Activated naive CD8-positive, alpha-beta T cell treated with anti-CD3 and anti-CD28 coated beads, Interleukin-2, amount 50 U/mL, for 16 hours (primary cell): ENCODE results near the gene ITPRIP.

Experiments
- DNase-seq: peaks from one replicate; pipeline ENCODE4 v3.0.0-alpha.2; 2020; ENCODE audit warnings: low read depth, low spot score

Gene ITPRIP

DNA sequence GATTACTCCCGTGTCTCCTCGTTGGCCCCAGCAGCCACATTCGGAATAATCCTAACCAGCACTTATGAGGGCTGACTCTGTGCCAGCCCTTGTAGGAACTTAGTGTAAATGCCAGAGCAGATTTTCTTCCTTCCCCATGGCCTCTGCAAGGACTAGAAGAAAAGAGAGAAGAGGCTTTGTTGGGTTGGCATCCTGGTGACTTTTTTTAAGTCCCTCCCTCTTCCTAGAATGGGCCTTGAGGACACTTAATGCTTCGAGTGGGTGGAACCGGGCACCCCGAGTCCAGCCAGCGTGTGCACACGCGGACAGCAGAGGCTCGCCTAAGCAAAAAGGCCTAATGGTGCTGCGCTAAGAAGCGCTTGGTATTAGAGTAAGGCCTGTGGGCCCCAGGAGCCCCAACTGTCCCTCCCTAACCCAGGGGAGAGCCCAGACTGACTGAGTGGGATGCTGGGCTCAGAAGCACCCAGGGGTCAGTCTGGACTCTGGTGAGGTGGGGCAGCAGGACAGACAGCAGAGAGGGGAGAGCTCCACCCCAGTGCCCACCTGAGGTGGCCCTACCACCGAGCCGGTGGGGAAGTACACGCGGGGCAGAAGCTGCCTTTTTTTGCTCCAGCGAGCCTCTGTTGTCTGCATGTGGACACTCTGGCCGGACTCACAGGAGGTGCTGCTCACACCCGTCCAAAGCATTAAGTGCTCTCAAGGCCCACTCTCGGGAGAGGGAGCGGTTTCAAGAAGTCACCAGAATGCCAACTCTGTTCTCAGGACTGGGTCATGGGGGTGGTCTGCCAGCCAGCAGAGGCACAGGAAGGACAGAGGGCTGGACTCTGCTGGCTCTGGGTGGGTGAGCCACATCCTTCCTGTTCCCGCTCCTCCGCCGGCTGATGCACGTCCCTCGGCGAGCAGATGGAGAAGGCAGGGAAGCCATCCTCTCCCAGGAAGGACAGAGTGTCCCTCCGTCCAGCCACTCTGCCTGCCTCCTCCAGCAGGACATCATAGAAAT is 12.5 kb downstream of the ITPRIP start:
- no peak for DNase-seq

DNA sequence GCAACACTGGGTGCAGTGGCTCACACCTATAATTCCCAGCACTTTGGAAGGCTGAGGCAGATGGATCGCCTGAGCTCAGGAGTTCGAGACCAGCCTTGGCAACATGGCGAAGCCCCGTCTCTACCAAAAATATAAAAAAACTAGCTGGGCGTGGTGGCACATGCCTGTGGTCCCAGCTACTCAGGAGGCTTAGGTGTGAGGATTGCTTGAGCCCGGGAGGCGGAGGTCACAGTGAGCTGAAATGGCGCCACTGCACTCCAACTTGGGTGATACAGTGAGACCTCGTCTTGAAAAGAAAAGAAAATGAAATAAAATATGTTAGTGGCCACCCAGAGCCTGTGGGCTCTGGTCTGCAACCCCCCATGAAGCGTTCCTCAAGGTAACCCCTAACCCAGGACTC is 13.3 kb downstream of the ITPRIP start:
- DNase-seq: no peak

DNA sequence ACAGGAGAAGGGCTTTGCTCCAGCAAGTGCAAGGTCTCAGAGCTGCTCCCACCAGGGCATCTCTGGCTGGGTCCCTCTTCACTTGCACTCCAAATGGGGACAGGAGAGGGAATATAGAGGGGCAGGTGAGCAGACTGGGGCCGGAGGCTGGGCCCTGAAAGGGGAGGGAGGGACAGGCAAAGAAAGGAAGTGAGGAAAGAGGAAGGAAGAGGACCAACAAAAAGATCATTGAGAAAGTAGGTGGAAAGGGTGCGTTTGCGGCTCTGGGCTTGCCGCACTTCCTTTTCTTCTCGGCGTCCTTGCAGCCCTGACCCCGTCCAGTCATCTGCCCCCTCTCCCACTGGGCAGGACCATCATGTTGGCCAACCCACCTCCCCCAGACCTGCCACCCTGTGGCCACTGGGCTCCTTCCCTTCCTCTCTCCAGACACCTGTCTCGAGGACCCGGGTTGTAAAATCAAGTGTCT is 14.0 kb downstream of the ITPRIP start:
- no peak for DNase-seq

DNA sequence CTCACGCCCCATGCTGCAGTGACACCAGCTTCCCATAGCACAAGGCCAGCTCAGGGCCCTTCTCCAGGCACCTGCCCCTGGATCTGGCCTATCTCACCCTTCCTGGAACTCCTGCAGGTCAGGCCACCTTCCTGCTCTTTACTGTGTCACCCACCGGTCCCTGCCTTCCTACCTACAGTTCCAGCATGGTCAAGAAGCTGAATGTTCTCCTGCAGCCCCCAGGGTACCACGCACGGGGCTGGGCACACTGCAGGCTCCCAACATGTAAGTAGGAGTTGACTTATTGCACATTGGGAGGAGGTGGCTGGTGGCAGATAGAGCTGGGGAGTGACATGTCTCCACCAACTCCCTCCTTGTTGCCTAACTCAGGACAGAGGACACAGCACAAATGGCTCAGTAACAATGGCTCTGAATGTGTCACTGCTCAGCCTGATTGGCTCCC is 14.5 kb downstream of the ITPRIP start:
- no peak for DNase-seq

DNA sequence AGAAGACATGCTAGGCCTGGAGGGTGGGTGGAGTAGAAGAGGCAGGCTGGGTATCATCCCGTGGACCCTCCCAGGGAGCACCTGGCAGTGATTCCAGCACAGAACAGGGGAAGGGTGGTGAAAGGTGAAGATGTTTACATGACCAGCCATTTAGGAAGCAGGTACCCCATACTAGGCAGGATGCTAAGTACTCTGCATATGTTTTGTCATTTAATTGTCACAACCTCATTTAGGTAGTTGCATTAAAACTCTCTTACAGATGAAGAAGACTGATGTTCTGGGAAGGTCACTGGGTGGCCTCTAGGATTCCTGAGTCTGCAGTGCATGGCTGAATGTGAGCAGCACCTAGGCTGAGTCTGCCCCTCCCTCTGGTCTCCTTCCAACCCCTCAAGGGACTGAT is 15.2 kb downstream of the ITPRIP start:
- no peak for DNase-seq

DNA sequence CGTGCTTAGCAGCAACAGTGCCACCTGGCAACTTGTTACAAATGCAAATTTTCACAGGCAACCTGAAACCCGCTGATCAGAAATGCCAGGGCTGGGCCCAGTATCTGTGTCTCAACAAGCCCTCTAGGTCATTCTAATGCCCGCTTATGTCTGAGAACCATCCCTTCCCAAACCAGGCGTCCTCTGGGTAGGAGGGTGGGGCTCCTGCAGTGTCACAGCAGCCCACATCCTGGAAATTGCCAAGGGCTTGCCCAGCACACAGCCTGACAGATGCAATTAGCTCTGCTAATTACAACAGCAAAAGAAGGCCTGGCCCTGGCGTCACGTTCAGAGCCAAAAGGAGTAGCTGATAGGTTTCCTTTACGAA is 15.9 kb downstream of the ITPRIP start:
- DNase-seq: no peak

DNA sequence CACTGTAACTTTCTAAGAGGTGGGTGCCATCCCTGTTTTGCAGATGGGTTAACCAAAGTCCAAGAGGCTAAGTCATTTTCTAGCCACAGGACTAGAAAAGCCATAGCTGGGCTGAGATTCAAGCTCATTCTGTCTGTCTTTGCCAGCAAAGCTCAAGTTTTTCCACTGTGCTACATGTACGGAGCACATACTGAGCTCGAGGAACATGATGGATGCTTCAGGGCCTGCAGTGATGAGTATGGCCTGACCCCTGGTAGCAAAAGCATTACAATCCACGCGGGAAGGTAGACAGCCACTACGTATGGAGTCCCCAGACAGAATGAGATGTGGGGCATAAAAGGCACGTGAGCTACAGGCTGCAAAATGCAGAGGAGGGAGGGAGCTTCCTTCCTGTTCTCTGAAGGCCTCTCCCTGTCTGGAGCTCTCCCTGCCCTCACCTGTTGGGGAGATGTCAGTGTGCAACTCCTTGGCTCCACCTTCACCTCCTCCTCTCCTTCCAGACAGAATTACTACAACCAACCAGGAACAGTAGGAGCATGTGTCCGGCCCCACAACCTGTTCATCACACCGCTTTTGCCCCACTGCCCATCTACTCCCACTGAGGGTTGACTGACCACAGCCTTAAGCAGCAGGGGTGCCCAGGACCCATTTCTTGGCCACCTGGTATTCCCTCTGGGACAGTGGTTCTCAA is 16.4 kb downstream of the ITPRIP start:
- DNase-seq: no peak

DNA sequence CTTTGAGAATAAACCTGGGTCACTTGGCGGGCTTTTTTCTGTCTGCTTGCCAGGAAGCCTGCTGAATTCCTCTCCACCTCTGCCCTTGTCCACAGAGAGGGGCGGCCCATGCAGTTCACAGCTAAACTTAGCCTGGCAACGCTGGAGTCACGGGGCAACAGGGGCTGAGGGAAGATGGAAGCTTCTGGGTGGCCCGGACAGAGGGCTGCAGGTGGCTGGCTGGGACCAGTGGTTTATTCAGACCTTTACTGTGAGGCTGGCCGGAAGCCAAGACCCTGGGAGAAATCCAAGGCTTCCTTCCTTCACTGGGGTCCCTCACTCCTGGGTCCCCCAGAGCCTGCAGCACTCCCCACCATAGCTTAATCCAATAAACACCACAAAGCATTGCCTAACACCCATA is 17.0 kb downstream of the ITPRIP start:
- DNase-seq: no peak

DNA sequence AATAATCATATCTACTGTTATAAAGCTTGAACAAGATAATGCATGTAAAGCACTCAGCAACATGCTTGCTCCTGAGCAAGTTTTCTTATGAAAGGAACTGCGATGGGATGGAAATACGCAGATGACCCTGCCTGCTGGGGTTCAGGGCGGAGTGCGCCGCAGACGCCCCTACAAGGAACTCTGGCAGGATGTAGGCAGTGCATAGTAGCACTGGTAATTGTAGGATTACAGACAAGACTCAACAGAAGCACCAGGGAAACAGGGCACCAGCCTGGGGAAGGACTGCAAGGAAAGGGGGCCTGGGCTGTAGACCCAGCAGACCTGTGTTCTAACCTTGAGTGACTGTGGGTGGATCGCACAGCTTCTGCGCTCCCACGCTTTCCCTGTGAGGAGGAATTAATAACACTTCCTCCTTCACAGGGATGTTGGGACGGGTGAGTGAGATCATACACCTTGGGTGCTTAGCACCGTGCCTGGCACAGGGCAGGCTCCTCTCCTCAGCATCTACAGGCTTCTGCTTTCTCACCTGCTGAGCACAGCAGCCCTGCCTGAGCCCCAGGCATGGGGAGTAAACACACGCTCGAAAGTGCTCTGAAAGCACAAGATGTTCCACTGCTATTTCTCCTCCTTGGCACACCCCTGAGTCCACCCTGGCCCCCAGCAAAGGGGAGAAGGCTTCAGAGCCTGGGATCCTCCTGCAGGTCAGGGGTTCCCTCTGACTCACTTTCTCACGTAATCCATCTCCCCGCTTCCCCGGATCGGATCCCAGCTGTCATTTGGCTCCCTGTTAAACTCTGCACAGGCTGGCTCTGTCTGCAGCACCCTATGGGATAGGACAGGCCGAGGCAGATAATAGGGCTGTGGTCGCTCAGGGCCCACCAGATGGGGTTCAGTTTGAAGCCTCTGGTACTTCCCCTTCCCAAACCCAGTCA is 19.2 kb downstream of the ITPRIP start:
- DNase-seq: no peak

DNA sequence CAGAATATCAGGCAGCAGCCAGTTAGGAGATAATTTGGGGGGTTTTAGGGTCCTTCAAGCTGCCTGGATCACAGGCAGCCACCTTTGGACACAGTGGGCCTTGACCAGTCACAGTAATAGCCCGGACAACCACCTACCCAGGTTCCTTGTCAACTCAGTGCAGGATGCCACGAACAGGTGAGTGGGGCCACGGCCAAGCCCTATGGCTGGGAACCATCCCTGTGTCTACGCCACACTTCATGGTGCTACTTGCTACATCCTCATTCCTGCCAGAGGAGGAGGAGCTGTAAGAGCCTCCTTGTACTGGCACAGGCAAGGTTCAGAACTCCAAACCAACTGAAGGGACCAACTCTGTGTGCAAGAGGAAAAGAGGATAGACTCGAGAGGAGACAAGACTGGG is 19.9 kb downstream of the ITPRIP start:
- DNase-seq: no peak

DNA sequence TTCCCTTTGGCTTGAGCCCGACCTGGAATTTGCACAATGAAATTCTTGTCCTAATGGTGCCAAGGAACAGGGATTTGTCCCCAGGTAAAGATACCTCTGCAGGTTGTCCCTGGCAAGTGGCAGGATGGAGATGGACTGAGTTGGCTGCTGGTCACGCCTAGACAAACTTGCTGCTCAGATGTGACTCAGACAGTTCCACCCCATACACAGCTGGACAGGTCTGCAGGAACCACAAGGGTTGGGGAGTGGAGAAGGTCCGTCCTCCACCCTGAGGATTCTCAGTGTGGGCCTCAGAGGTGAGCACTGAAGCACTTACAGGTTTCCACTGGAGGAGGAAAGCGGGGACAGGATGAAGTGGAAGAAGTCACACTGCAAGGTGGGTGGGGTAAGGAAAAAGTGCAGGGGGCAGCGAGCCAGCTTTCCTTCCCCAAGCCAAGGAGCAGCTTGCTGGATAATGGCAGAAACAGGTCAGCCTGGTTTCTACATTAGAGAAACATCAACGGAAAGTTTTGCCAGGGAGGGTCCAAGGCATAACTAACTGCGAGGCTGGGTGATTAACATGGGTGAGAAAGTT is 20.5 kb downstream of the ITPRIP start:
- DNase-seq: no peak

DNA sequence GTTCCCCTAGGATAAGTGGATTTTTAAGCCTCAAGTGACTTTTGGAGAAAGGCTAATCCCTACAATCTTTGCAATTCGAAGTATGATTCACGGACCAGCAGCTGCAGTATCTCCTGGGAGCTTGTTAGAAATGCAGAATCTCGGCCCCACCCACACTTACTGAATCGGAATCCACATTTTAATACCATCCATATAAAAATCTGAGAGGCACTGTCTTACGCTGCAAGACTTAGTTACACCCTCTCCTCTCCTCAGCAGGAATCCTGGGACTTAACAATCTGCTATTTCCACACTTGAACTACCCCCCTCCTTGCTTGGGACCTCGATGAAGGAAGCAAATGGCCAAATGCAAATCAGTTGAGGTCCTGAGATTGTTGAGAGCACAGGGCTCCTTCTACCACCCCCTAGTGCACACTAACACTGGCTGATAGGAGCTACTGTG is 21.0 kb downstream of the ITPRIP start:
- DNase-seq: no peak

DNA sequence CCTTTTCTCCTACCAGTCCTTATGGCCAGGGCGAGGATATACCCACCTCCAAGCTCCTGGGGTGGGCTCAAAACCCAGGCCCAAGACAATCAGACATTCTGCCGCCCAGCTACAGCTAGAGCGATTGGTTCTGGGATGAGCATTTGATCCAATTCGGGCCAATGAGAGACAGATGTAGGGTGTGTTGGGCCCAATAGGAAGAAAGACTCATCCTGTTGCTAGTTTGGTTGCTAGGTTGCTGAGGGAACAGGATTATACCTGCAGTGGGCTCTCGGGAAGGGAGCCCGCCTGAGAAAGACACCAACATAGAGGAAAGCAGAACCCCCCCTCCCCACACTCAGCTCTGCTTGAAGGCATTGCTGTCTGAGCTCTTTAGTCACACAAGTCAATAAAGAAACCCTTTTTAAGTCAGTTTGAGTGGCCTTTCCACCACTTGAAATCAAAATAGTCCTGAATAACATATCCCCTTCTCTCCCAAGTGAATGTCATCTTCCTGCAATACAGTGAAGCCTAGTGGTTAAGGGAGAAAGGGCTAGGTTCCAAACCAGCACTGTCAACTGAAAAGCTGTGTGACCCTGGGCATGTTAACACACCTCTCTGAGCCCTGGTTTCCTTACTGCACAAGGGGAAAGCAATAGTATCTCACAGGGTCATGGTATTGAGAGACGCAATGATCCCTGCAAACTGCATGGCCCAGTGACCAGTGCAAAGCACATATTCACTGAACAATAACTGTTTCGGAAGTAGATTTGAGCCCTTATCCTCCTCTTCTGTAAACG is 21.8 kb downstream of the ITPRIP start:
- no peak for DNase-seq

DNA sequence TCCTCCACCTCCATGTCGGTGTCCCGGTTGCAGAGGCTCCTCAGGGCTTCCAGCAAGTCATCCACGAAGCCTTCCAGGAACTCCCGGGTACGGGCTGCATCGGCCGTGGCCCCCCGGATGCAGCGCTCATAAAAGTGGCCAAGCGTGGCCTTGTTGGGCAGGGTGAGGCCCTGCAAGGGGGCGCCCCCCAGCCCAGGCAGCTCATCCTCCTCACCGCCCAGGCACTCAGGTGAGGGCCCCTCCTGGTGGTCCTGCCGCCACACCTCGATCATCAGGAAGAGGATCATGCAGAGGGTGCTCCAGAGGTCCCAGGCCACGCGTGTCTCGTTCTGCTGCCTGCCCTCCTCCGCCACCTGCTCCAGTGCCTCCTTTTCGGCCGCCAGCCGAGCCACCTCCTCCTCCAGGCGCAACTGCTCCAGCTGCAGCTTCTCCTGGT is 22.8 kb downstream of the ITPRIP start:
- no peak for DNase-seq

DNA sequence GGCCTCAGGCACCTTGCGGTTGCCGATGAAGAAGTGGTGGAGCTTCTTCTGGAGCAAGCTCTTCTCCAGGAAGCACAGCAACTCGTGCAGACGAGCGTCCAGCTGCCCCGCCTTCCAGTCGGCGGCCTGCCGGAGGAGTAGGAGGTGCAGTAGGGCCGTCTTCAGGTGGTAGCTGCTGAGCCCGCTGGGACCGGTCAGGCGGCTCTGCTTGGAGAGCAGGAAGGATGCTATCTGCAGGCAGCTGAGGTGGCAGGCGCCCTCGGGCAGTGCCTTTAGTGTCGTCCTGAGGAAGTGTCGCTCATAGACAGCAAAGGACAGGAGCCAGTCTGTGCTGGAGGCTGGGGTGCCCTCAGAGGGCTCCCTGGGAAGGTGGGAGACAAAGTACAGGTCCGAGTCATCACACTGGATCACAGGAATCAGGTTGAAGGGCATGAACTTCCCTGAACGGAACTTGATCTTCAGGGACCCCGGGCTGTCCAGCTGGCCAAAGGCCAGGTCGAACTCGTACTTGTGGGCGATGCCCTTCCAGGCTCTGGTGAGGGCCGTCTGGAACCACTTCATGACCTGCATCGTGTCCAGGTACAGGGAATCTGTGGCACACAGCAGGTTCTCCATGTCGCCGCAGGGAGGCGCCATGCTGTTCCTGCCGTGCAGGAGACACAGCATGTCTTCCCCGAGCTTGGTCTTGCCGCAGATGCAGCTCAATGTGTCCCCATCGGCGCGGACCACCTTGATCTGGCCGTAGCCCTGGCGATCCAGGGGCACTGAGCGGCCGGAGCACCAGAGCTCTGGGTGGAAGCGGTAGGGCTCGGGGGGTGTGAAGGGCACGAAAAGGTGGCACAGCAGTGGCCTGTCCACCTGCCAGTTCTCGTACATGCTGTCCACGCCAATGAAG is 23.4 kb downstream of the ITPRIP start:
- DNase-seq: no peak

DNA sequence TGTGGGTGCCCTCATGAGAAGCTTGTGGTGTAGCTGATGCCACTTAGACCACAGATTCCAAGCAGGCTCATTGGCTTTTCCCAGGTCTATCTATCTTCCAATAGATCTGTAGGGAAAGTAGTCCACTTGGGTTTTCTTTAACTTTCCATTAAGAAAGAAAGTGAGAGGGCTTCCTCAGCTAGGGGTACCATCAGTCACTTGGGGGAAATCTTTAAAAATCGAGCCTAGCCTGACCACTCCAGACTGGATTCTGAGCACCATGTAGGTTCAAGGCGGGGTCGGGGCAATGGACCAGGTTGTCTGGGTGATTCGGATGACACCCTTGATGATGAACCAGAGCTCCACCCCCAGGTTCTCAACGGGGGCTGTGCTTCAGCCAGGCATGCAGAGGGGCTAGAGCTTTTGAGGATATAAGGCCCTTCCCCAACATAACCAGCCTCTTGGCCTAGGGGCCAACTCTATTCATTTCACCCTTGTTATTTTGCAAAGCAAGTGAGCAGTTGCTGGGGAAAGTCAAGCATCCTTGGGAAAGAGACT is 27.0 kb downstream of the ITPRIP start:
- no peak for DNase-seq

DNA sequence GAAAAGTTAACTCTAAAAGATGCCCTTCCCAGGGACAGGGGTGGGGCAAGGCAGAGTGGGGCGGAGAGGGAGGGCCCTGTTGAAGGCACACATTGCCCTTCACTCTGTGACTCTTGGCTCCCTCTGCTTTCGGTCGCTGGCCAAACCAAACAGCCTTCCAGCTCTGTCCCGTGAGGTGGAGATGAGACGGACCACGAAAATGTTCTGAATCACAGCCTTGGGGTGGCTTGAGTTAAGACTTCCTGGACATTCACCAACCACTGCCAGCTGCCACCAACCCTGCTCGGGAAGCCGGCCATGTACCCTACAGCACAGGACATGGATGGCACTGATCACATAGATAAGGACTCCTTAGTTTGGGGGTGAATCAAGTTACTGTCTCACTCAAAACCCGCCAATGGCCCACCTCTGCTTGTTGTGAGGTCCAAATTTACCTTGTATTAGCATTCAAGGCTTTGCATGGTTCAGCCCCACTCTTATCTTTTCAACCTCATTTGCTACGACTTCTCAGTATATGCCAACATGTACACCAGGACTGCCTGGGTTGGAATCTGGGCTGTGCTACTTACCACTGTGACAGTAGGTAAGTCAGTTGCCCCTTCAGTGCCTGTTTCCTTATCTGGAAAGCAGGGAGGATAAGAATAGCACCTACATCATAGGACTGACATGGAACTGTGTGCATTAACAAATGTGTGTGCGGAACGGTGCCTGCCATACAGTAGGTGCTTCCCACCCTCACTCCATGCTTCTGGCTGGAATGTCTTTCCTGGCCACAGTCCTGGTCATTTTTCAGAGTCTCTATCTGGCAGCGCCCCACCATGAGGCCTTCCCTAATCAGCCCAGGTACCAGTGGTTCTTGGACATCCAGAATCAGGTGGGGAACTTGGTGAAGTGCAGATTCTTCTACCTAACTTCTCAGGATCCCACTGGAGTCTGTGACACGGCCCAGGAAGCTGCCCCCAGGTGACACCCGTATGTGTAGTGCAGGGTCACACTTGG is 28.0 kb downstream of the ITPRIP start:
- DNase-seq: no peak

DNA sequence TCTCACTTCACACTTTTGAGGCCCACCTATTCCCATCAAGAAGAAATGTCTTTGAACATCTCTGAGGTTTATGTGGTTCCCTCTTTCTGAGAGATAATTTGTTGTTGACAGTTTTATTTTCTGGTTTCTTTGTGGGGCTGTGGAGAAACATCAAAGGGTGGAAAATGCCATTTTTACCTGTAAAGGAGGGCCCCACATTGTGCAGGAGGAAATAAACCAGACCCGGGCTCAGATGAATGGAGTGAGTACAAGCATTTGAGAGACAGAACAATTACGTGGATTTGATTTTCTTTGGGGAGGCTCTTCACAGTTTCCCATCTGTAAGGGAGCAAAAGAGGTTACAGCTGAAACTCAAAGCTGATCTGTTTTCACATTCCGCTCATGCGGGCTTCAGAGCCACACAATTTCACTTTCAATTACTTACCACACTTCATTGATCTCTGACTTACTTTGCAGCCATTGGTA is 29.8 kb downstream of the ITPRIP start:
- peak; percentile 7 for DNase-seq
